Nephron progenitor cell (in vitro differentiated cells): ENCODE results near the gene ENOX2.

ENCODE experiments used
- DNase-seq: peaks from one replicate; pipeline ENCODE4 v3.0.0; 2021
- H3K27ac Mint-ChIP-seq: 2 replicates; pipeline ENCODE4 v1.8.0; 2021; ENCODE audit warnings: mild to moderate bottlenecking, moderate library complexity, mixed read lengths
- H3K27me3 Mint-ChIP-seq: 2 replicates; pipeline ENCODE4 v1.8.0; 2021; ENCODE audit warnings: mild to moderate bottlenecking, low read depth, mixed read lengths; ENCODE audit not compliant: poor library complexity
- H3K36me3 Mint-ChIP-seq: 2 replicates; pipeline ENCODE4 v1.8.0; 2021; ENCODE audit warnings: low read depth, mixed read lengths
- H3K4me1 Mint-ChIP-seq: 2 replicates; pipeline ENCODE4 v1.8.0; 2021; ENCODE audit warnings: mixed read lengths
- H3K4me3 Mint-ChIP-seq: 2 replicates; pipeline ENCODE4 v1.8.0; 2021; ENCODE audit warnings: mild to moderate bottlenecking, moderate library complexity, mixed read lengths
- H3K9me3 Mint-ChIP-seq: 2 replicates; pipeline ENCODE4 v1.8.0; 2021; ENCODE audit warnings: mild to moderate bottlenecking, moderate library complexity, mixed read lengths
- CTCF ChIP-seq: fragments of 200-600 bp; sonication (generic); IDR thresholded peaks from 2 replicates; pipeline ENCODE4 v1.5.0; 2021; ENCODE audit warnings: antibody characterized with exemption

The ENOX2 gene

GRCh38 chrX:130756233-130756632, 146.8 kb downstream of the ENOX2 start:
- H3K9me3 Mint-ChIP-seq: peaks cover 6% of the 10 kb centered on the region

GRCh38 chrX:130754353-130754752, 148.7 kb downstream of the ENOX2 start:
- no peak for DNase-seq
- TF ChIP-seq CTCF: no peak
- Mint-ChIP-seq H3K27me3 (no peaks in the 10 kb centered on the region), H3K4me3 (no peak overlapping the region), H3K9me3 (peaks cover 3% of the 10 kb centered on the region), H3K36me3 (no peaks in the 10 kb centered on the region), H3K4me1 (no peaks in the 10 kb centered on the region), H3K27ac (no peak overlapping the region)

More at GRCh38 chrX:130756233-130756632, 146.8 kb downstream of the ENOX2 start:
- no peak for TF ChIP-seq CTCF
- H3K27me3 Mint-ChIP-seq: no peaks in the 10 kb centered on the region
- H3K27ac Mint-ChIP-seq: no peak overlapping the region
- no peak overlapping the region for H3K4me3 Mint-ChIP-seq
- H3K4me1 Mint-ChIP-seq: no peaks in the 10 kb centered on the region
- H3K36me3 Mint-ChIP-seq: peaks cover 4% of the 10 kb centered on the region
- no peak for DNase-seq

GRCh38 chrX:130746709-130747342, 156.2 kb downstream of the ENOX2 start:
- peaks cover 17% of the 10 kb centered on the region for H3K36me3 Mint-ChIP-seq
- peaks cover 16% of the 10 kb centered on the region for H3K4me1 Mint-ChIP-seq
- no peak overlapping the region for H3K4me3 Mint-ChIP-seq
- DNase-seq: no peak
- H3K27ac Mint-ChIP-seq: no peak overlapping the region
- no peak for TF ChIP-seq CTCF
- H3K27me3 Mint-ChIP-seq: no peaks in the 10 kb centered on the region
- peaks cover 8% of the 10 kb centered on the region for H3K9me3 Mint-ChIP-seq

GRCh38 chrX:130746077-130746476, 156.9 kb downstream of the ENOX2 start:
- DNase-seq: no peak
- Mint-ChIP-seq H3K4me3 (no peak overlapping the region), H3K27me3 (no peaks in the 10 kb centered on the region), H3K9me3 (peaks cover 8% of the 10 kb centered on the region), H3K27ac (no peak overlapping the region), H3K36me3 (peaks cover 17% of the 10 kb centered on the region), H3K4me1 (peaks cover 23% of the 10 kb centered on the region)
- no peak for TF ChIP-seq CTCF

GRCh38 chrX:130741584-130741983, 161.4 kb downstream of the ENOX2 start:
- Mint-ChIP-seq H3K4me1 (peaks cover 24% of the 10 kb centered on the region), H3K4me3 (no peak overlapping the region)

More at GRCh38 chrX:130741584-130741983, 161.4 kb downstream of the ENOX2 start:
- TF ChIP-seq CTCF: no peak
- peaks cover under 1% of the 10 kb centered on the region for H3K9me3 Mint-ChIP-seq
- peaks cover 8% of the 10 kb centered on the region for H3K36me3 Mint-ChIP-seq
- H3K27ac Mint-ChIP-seq: peak overlapping the region; percentile 31
- DNase-seq: no peak
- no peaks in the 10 kb centered on the region for H3K27me3 Mint-ChIP-seq
